HEK293 (cell line): Measurements from ENCODE around the gene RAD50.

Source experiments
- CTCF ChIA-PET: fragments of 350-600 bp; formaldehyde crosslinking; extraction: SDS; loops from one replicate; lab custom pipeline; 2021; ENCODE audit warnings: antibody characterized with exemption; lab: Yijun Ruan, JAX
- POLR2A ChIA-PET: fragments of 300-600 bp; formaldehyde crosslinking; extraction: SDS; loops from one replicate; lab custom pipeline; 2020; ENCODE audit warnings: antibody characterized with exemption, inconsistent platforms; lab: Yijun Ruan, JAX
- H3K27ac ChIP-seq: fragments of 200-500 bp; sonication (Bioruptor generic); 2 replicates; pipeline ENCODE4 v1.5.1; 2014; ENCODE audit warnings: low read depth, low read length, control low read depth, inconsistent platforms; ENCODE audit errors: extremely low read depth
- H3K36me3 ChIP-seq, 2 experiments: fragments of 200-500 bp in 1 of 2; sonication (Bioruptor generic) in 1 of 2; 1 replicate in 1 of 2; 2 replicates in 1 of 2; pipeline ENCODE4 v1.5.1; 2014 to 2017; ENCODE audit warnings: inconsistent platforms in 2 of 2, low read length in 2 of 2; ENCODE audit not compliant: control insufficient read depth in 2 of 2, insufficient read depth in 1 of 2
- H3K4me1 ChIP-seq: fragments of 200-500 bp; sonication (Bioruptor generic); 2 replicates; pipeline ENCODE4 v1.5.1; 2014; ENCODE audit warnings: mild to moderate bottlenecking, low read length, inconsistent platforms; ENCODE audit not compliant: control insufficient read depth, insufficient read depth
- H3K4me3 ChIP-seq: 2 replicates; pipeline ENCODE4 v1.5.1; 2011; ENCODE audit warnings: low read depth, mild to moderate bottlenecking, control low read depth, low read length, moderate library complexity
- H3K9me3 ChIP-seq: fragments of 200-500 bp; sonication (Bioruptor generic); 2 replicates; pipeline ENCODE4 v1.5.1; 2014; ENCODE audit warnings: low read depth, low read length, inconsistent platforms; ENCODE audit not compliant: control insufficient read depth, insufficient read depth
- HOXA7 ChIP-seq: sonication (generic); formaldehyde crosslinking; IDR thresholded peaks from 2 replicates; pipeline ENCODE4 v1.8.1; 2022; ENCODE audit warnings: missing genetic modification reagents, borderline replicate concordance
- INSM2 ChIP-seq: fragments of 450-650 bp; formaldehyde crosslinking; IDR thresholded peaks from 2 replicates; pipeline ENCODE4 v1.5.1; 2016; ENCODE audit warnings: missing biosample characterization, missing genetic modification characterization
- MZF1 ChIP-seq: fragments of 450-650 bp; formaldehyde crosslinking; IDR thresholded peaks from 2 replicates; pipeline ENCODE4 v1.5.1; 2017; ENCODE audit warnings: missing biosample characterization, missing genetic modification characterization, borderline replicate concordance
- OVOL3 ChIP-seq: fragments of 450-650 bp; formaldehyde crosslinking; IDR thresholded peaks from 2 replicates; pipeline ENCODE4 v1.5.1; 2016; ENCODE audit warnings: missing biosample characterization, missing genetic modification characterization
- PBX3 ChIP-seq: sonication (generic); formaldehyde crosslinking; IDR thresholded peaks from 2 replicates; pipeline ENCODE4 v1.8.1; 2022; ENCODE audit warnings: mild to moderate bottlenecking, moderate library complexity, missing genetic modification reagents
- SCRT1 ChIP-seq: fragments of 450-650 bp; formaldehyde crosslinking; IDR thresholded peaks from 2 replicates; pipeline ENCODE4 v1.5.1; 2016; ENCODE audit warnings: missing biosample characterization, missing genetic modification characterization, borderline replicate concordance
- TSHZ1 ChIP-seq: fragments of 450-650 bp; formaldehyde crosslinking; IDR thresholded peaks from 2 replicates; pipeline ENCODE4 v1.5.1; 2016; ENCODE audit warnings: missing biosample characterization, missing genetic modification characterization, borderline replicate concordance
- ZFHX2 ChIP-seq: fragments of 450-650 bp; formaldehyde crosslinking; conservative IDR thresholded peaks from 2 replicates; pipeline ENCODE4 v1.5.1; 2016; ENCODE audit warnings: missing biosample characterization, missing genetic modification characterization
- ZNF133 ChIP-seq: fragments of 450-650 bp; formaldehyde crosslinking; IDR thresholded peaks from 2 replicates; pipeline ENCODE4 v1.5.1; 2016; ENCODE audit warnings: missing biosample characterization, missing genetic modification characterization
- ZNF16 ChIP-seq: fragments of 450-650 bp; formaldehyde crosslinking; IDR thresholded peaks from 2 replicates; pipeline ENCODE4 v1.5.1; 2016; ENCODE audit warnings: low read depth, missing biosample characterization, missing genetic modification characterization
- ZNF2 ChIP-seq: fragments of 450-650 bp; formaldehyde crosslinking; IDR thresholded peaks from 2 replicates; pipeline ENCODE4 v1.5.1; 2016; ENCODE audit warnings: missing biosample characterization, missing genetic modification characterization
- ZNF341 ChIP-seq: fragments of 450-650 bp; formaldehyde crosslinking; IDR thresholded peaks from 2 replicates; pipeline ENCODE4; 2016; ENCODE audit warnings: low read depth, missing biosample characterization, missing genetic modification characterization
- ZNF580 ChIP-seq: fragments of 450-650 bp; formaldehyde crosslinking; IDR thresholded peaks from 2 replicates; pipeline ENCODE4 v1.5.1; 2016; ENCODE audit warnings: missing biosample characterization, missing genetic modification characterization
- ZNF621 ChIP-seq: fragments of 450-650 bp; formaldehyde crosslinking; IDR thresholded peaks from 2 replicates; pipeline ENCODE4 v1.5.1; 2017; ENCODE audit warnings: missing biosample characterization, missing genetic modification characterization
- ZNF654 ChIP-seq: fragments of 450-650 bp; formaldehyde crosslinking; IDR thresholded peaks from 2 replicates; pipeline ENCODE4 v1.5.1; 2016; ENCODE audit warnings: low read depth, missing biosample characterization, missing genetic modification characterization
- ZSCAN23 ChIP-seq: fragments of 450-650 bp; formaldehyde crosslinking; IDR thresholded peaks from 2 replicates; pipeline ENCODE4 v1.5.1; 2016; ENCODE audit warnings: missing biosample characterization, missing genetic modification characterization
- ZXDB ChIP-seq: fragments of 450-650 bp; formaldehyde crosslinking; IDR thresholded peaks from 2 replicates; pipeline ENCODE4 v1.5.1; 2016; ENCODE audit warnings: missing biosample characterization, missing genetic modification characterization
- TF ChIP-seq, protein P1 (sequence below): fragments of 450-650 bp; formaldehyde crosslinking; IDR thresholded peaks from 2 replicates; pipeline ENCODE4 v1.5.1; 2016; ENCODE audit warnings: missing biosample characterization, missing genetic modification characterization

RAD50 gene

DNA sequence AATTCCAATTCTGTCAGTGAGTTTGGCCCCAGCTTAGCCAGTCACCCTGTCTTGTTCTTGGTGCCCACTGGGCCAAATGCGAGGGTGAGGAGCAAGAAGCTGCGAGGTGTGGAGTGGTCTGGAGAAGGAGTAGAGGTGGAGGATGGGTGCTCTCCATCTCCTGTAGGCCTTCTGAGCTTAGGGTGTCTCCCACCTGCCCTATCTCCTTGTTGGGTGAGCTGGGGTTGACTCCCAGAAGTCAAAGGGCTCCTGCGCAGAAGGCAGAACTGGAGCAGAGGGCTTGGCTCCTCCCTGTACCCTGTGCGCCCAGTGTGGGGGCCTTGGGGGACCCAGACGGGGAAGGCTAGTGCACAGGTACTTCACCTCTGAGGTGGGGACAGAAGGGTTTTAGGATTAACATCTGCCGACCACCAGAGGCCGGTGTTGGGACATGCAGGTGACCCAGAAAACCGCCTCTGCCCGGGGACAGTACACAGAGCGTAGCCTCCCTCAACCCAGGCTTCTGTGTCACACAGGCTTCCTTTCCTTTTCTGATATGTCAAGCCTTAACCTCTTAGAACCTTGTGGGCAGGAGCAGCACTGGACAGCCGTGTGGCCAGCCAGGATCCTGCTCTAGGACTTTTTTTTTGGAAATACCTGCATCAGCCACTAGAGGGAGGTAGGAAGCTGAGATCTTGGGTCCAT, 30.3 kb upstream of the RAD50 start (continued):
- no peak for TF ChIP-seq TSHZ1 (tag by site-specific recombination)
- peak; percentile 67; the same call in 1 of the 2 replicates for TF ChIP-seq ZNF2 (tag by site-specific recombination)
- TF ChIP-seq OVOL3, result no peak
- TF ChIP-seq ZNF654 (tag by site-specific recombination), result peak; percentile 81
- 0 out of 2 replicates have a peak, but pooled peaks have one; percentile 26 for TF ChIP-seq ZXDB
- TF ChIP-seq ZNF16 (tag by site-specific recombination), result no peak
- TF ChIP-seq, all 188 proteins: peak for 6

DNA sequence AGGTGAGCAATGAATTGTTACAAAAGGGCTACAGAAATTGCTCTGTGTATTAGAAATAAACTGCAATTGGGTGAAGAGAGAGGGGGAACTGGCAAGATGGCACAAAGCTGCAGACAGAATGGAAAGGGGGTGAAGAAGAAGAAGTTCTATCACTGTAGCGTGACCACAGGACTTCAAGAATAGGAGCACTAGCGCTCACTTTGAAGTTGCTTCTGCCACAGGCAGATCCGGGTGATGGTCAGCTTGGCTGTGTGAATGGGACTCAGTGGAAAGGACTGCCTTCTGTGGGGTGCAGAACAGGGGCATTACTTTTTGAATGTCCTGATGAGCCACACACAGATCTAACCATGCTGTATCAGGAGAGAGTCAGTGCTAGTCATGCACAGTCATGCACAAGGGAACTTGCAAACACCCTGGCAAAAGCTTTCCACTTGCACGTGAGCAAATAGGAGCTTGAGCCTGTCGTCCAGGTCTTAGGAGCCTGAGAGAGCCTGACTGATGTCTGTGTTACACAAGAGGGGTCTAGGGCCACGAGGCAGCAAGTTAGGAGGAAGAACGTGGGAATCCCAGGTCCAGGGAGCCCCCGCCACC, 29.7 kb upstream of the RAD50 start:
- ChIA-PET CTCF (interaction anchor here (0.6 to 3.9 kb wide), 50 partner anchors 10 to 770 kb away, joined by 3 to 46 read pairs (median 4); partner anchors contain the start of genes CCNI2, IL4 and IRF1), POLR2A (interaction anchor here (1.1 kb wide), 1 partner anchor 293 kb away, joined by 3 read pairs; no protein-coding TSS in a partner anchor)
- TF ChIP-seq ZSCAN23 (no peak), ZNF580 (tag by site-specific recombination) (no peak), ZNF621 (tag by site-specific recombination) (no peak), TSHZ1 (tag by site-specific recombination) (no peak), INSM2 (tag by site-specific recombination) (no peak), MZF1 (no peak)
- H3K27ac ChIP-seq, result no peak overlapping the region
- H3K36me3 ChIP-seq, result no peaks in the 10 kb centered on the region
- H3K4me3 ChIP-seq, result no peak overlapping the region
- H3K4me1 ChIP-seq, result no peaks in the 10 kb centered on the region
- H3K9me3 ChIP-seq, result no peaks in the 10 kb centered on the region

DNA sequence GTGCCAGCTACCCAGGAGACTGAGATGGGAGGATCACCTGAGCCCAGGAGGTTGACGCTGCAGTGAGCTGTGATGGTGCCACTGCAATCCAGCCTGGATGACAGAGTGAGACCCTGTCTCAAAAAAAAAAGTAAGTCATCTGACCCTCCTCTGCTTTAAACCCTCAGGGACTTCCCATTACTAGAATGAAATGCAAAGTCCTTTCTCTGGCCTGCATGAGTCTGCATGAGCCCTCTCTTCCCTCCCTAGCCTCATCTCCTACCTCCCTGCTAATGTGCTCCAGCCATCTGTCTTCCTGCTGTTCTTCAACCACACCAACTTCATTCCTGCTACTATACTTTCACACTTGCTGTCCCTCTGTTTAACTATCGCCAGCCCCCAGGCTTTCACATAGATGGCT, 28.8 kb upstream of the RAD50 start:
- no peaks in the 10 kb centered on the region for H3K9me3 ChIP-seq
- H3K4me3 ChIP-seq, result no peak overlapping the region
- H3K4me1 ChIP-seq, result no peaks in the 10 kb centered on the region
- ChIA-PET CTCF (interaction anchor here (0.7 to 2.7 kb wide), 12 partner anchors 9 to 962 kb away, joined by 3 to 20 read pairs (median 5); no protein-coding TSS in a partner anchor), POLR2A (no interaction called here)
- TF ChIP-seq ZNF341, result no peak
- no peak for TF ChIP-seq SCRT1 (tag by site-specific recombination)
- no peak for TF ChIP-seq HOXA7
- no peak for TF ChIP-seq PBX3
- no peak for TF ChIP-seq ZNF133
- TF ChIP-seq, protein P1, sequence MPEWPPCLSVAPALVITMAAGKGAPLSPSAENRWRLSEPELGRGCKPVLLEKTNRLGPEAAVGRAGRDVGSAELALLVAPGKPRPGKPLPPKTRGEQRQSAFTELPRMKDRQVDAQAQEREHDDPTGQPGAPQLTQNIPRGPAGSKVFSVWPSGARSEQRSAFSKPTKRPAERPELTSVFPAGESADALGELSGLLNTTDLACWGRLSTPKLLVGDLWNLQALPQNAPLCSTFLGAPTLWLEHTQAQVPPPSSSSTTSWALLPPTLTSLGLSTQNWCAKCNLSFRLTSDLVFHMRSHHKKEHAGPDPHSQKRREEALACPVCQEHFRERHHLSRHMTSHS, result no peak
- TF ChIP-seq ZFHX2 (tag by site-specific recombination), result no peak
- H3K27ac ChIP-seq, result no peak overlapping the region
- no peaks in the 10 kb centered on the region for H3K36me3 ChIP-seq
